ENCODE results near the gene ANHX.

GRCh38 chr12:133236556-133236955 lies 879 bp upstream of the ANHX start:
- TF ChIP-seq CTCF (conservative IDR thresholded peaks at IDR 0.05; ENCODE audit: low read depth in 2 of 2) (no peak), EZH2 (IDR thresholded peaks at IDR 0.05; ENCODE audit: low read depth, unreplicated experiment) (no peak), NANOG (IDR thresholded peaks at IDR 0.05; ENCODE audit: borderline replicate concordance) (no peak), REST (IDR thresholded peaks at IDR 0.05; ENCODE audit: unreplicated experiment) (no peak), EZH2phosphoT487 (IDR thresholded peaks at IDR 0.05; ENCODE audit: unreplicated experiment) (no peak), JUNB (IDR thresholded peaks at IDR 0.05; ENCODE audit: unreplicated experiment) (no peak), CREB1 (CRISPR knock-in tag; IDR thresholded peaks at IDR 0.05; ENCODE audit: low read depth) (no peak), POLR2AphosphoS5 (IDR thresholded peaks at IDR 0.05; ENCODE audit: low read depth) (no peak), ZNF114 (CRISPR knock-in tag; IDR thresholded peaks at IDR 0.05) (no peak), ETS1 (IDR thresholded peaks at IDR 0.05) (no peak), ZNF331 (CRISPR knock-in tag; IDR thresholded peaks at IDR 0.05; ENCODE audit: low read depth) (no peak), ZNF462 (CRISPR knock-in tag; IDR thresholded peaks at IDR 0.05) (no peak), STAT1 (IDR thresholded peaks at IDR 0.05; ENCODE audit: unreplicated experiment) (no peak)

All from GM23338 (cell line).